Activated naive CD4-positive, alpha-beta T cell treated with anti-CD3 and anti-CD28 coated beads, Interleukin-2, amount 50 U/mL, for 72 hours (primary cell): Measurements from ENCODE around the gene ENKD1. TPM values are rescaled to one million over a fixed set of nuclear protein-coding genes. Genes with fewer than 3 reads are reported as not detected.

ENCODE experiments used
- ATAC-seq, 2 donors: fragments of 150-1000 bp; cut with Tn5 transposase; 2 replicates each; pipeline ENCODE4 v1.10.0; 2021; ENCODE audit warnings: mild to moderate bottlenecking in 2 of 2, moderate library complexity in 2 of 2
- DNase-seq, 2 donors: peaks; one replicate each; pipeline ENCODE4 v3.0.0; 2021 to 2022; ENCODE audit warnings: low spot score in 2 of 2
- H3K27ac Mint-ChIP-seq, 2 donors: one replicate each; pipeline ENCODE4 v1.8.0; 2022; ENCODE audit warnings: mild to moderate bottlenecking in 2 of 2, mixed read lengths in 2 of 2
- H3K36me3 Mint-ChIP-seq, 2 donors: one replicate each; pipeline ENCODE4 v1.8.0; 2022; ENCODE audit warnings: mixed read lengths in 2 of 2
- H3K9me3 Mint-ChIP-seq, 2 donors: one replicate each; pipeline ENCODE4 v1.8.0; 2022; ENCODE audit warnings: mixed read lengths in 2 of 2
- total RNA-seq, 2 donors: library from RNA; stranded (reverse); gene quantifications; one replicate each; pipeline ENCODE4 v1.2.3, GENCODE V29; 2022

The ENKD1 gene
- total RNA-seq, result 10 to 100 TPM in 1 of 2 donors, 1 to 10 TPM in 1; 2.4 to 11.0 TPM

GRCh38 chr16:67666559-67667452, at the start of gene ENKD1, which contains the start of gene C16orf86:
ENKD1 (minus strand) TSS chr16:67666750; CDS start chr16:67666442, 308 bp downstream.
C16orf86 (plus strand) TSS chr16:67666814; CDS start chr16:67666971, 157 bp downstream.
- Mint-ChIP-seq H3K36me3 (no peaks in the 10 kb centered on the region), H3K27ac (peak within 1 kb of the TSS; percentile 68 to 73), H3K9me3 (no peaks in the 10 kb centered on the region)
- DNase-seq (peak in 1 of 2 donors; percentile 82), ATAC-seq (peak; percentile 73 to 76)

- ATAC-seq (no peak), DNase-seq (no peak)
- Mint-ChIP-seq H3K27ac (no peak overlapping the region), H3K9me3 (no peaks in the 10 kb centered on the region), H3K36me3 (peaks cover 11 to 14% of the 10 kb centered on the region in 2 donors)
Observed at GRCh38 chr16:67716097-67716496, 49.5 kb upstream of the ENKD1 start.

- Mint-ChIP-seq H3K9me3 (no peaks in the 10 kb centered on the region), H3K36me3 (peaks cover 11 to 14% of the 10 kb centered on the region in 2 donors), H3K27ac (no peak overlapping the region)
- DNase-seq (no peak), ATAC-seq (no peak)
Observed at GRCh38 chr16:67714522-67714921, 48.0 kb upstream of the ENKD1 start.

- ATAC-seq (no peak), DNase-seq (no peak)
- Mint-ChIP-seq H3K36me3 (peaks cover 5 to 10% of the 10 kb centered on the region in 2 donors), H3K27ac (no peak overlapping the region), H3K9me3 (no peaks in the 10 kb centered on the region)
Observed at GRCh38 chr16:67713647-67714273, 47.2 kb upstream of the ENKD1 start.

GRCh38 chr16:67710607-67711006, 44.1 kb upstream of the ENKD1 start:
- no peaks in the 10 kb centered on the region for H3K9me3 Mint-ChIP-seq
- ATAC-seq, result no peak

GRCh38 chr16:67709050-67709449, 42.5 kb upstream of the ENKD1 start:
- Mint-ChIP-seq H3K36me3 (no peaks in the 10 kb centered on the region), H3K9me3 (no peaks in the 10 kb centered on the region), H3K27ac (peak overlapping the region in 1 of 2 donors; percentile 51)
- ATAC-seq, result no peak
- DNase-seq, result no peak

More at GRCh38 chr16:67710607-67711006, 44.1 kb upstream of the ENKD1 start:
- no peak overlapping the region for H3K27ac Mint-ChIP-seq
- DNase-seq, result no peak
- no peaks in the 10 kb centered on the region for H3K36me3 Mint-ChIP-seq

- peak in 1 of 2 donors; percentile 21 for ATAC-seq
- no peak overlapping the region for H3K27ac Mint-ChIP-seq
- H3K36me3 Mint-ChIP-seq, result no peaks in the 10 kb centered on the region
- no peaks in the 10 kb centered on the region for H3K9me3 Mint-ChIP-seq
- DNase-seq, result no peak
Observed at GRCh38 chr16:67708368-67708771, 41.8 kb upstream of the ENKD1 start.

- H3K36me3 Mint-ChIP-seq, result no peaks in the 10 kb centered on the region
- H3K27ac Mint-ChIP-seq, result no peak overlapping the region
- no peaks in the 10 kb centered on the region for H3K9me3 Mint-ChIP-seq
- no peak for DNase-seq
- no peak for ATAC-seq
Observed at GRCh38 chr16:67707790-67708189, 41.2 kb upstream of the ENKD1 start.

- Mint-ChIP-seq H3K36me3 (no peaks in the 10 kb centered on the region), H3K9me3 (no peaks in the 10 kb centered on the region), H3K27ac (no peak overlapping the region)
- DNase-seq (no peak), ATAC-seq (no peak)
Observed at GRCh38 chr16:67707210-67707609, 40.7 kb upstream of the ENKD1 start.

- DNase-seq (no peak), ATAC-seq (no peak)
- no peaks in the 10 kb centered on the region for H3K36me3 Mint-ChIP-seq
- peak overlapping the region in 1 of 2 donors; percentile 86 for H3K27ac Mint-ChIP-seq
- no peaks in the 10 kb centered on the region for H3K9me3 Mint-ChIP-seq
Observed at GRCh38 chr16:67704110-67704509, 37.6 kb upstream of the ENKD1 start.

GRCh38 chr16:67703626-67704025, 37.1 kb upstream of the ENKD1 start:
- ATAC-seq, result peak; percentile 87 to 90
- H3K9me3 Mint-ChIP-seq, result no peaks in the 10 kb centered on the region
- no peak for DNase-seq

GRCh38 chr16:67702130-67702529, 35.6 kb upstream of the ENKD1 start:
- H3K9me3 Mint-ChIP-seq, result no peaks in the 10 kb centered on the region
- H3K36me3 Mint-ChIP-seq, result peaks cover 0 to 7% of the 10 kb centered on the region in 2 donors
- no peak overlapping the region for H3K27ac Mint-ChIP-seq
- no peak for DNase-seq
- no peak for ATAC-seq

More at GRCh38 chr16:67703626-67704025, 37.1 kb upstream of the ENKD1 start:
- H3K27ac Mint-ChIP-seq, result peak overlapping the region; percentile 61 to 86
- H3K36me3 Mint-ChIP-seq, result peaks cover 0 to 4% of the 10 kb centered on the region in 2 donors

- no peak overlapping the region for H3K27ac Mint-ChIP-seq
- ATAC-seq, result no peak
- no peak for DNase-seq
- H3K9me3 Mint-ChIP-seq, result no peaks in the 10 kb centered on the region
- peaks cover 0 to 7% of the 10 kb centered on the region in 2 donors for H3K36me3 Mint-ChIP-seq
Observed at GRCh38 chr16:67701420-67701819, 34.9 kb upstream of the ENKD1 start.

- no peak for DNase-seq
- H3K9me3 Mint-ChIP-seq, result no peaks in the 10 kb centered on the region
- peaks cover 0 to 7% of the 10 kb centered on the region in 2 donors for H3K36me3 Mint-ChIP-seq
- no peak overlapping the region for H3K27ac Mint-ChIP-seq
- no peak for ATAC-seq
Observed at GRCh38 chr16:67699265-67699664, 32.7 kb upstream of the ENKD1 start.

GRCh38 chr16:67697422-67698185, 31.1 kb upstream of the ENKD1 start:
- Mint-ChIP-seq H3K27ac (no peak overlapping the region), H3K36me3 (peaks cover 0 to 7% of the 10 kb centered on the region in 2 donors), H3K9me3 (no peaks in the 10 kb centered on the region)
- DNase-seq (no peak), ATAC-seq (no peak)

GRCh38 chr16:67694611-67695010, 28.1 kb upstream of the ENKD1 start:
- no peak overlapping the region for H3K27ac Mint-ChIP-seq
- no peak for DNase-seq
- peaks cover 0 to 7% of the 10 kb centered on the region in 2 donors for H3K36me3 Mint-ChIP-seq
- H3K9me3 Mint-ChIP-seq, result no peaks in the 10 kb centered on the region
- ATAC-seq, result no peak
